CD14-positive monocyte (primary cell): Measurements from ENCODE around the gene MOB1B. TPM values are rescaled to one million over a fixed set of nuclear protein-coding genes. Genes with fewer than 3 reads are reported as not detected.

Experiments used
- DNase-seq, 3 donors: peaks; one replicate each; pipeline ENCODE4 v3.0.0-alpha.2; 2011 to 2022
- H2AFZ ChIP-seq: 2 replicates; pipeline ENCODE4 v1.6.0; 2012; ENCODE audit warnings: mild to moderate bottlenecking, low read depth, low read length, inconsistent platforms; ENCODE audit not compliant: insufficient read depth, poor library complexity, severe bottlenecking
- H3K27ac ChIP-seq, 2 donors: 1 replicate in 1 of 2; 2 replicates in 1 of 2; pipeline ENCODE4 v1.5.1; 2012 to 2013; ENCODE audit warnings: low read length in 2 of 2, control low read depth in 1 of 2, inconsistent platforms in 1 of 2, low read depth in 1 of 2, mild to moderate bottlenecking in 1 of 2
- H3K27me3 ChIP-seq, 2 donors: one replicate each; pipeline versions ENCODE4 v1.6.0 to v1.6.1; 2011 to 2013; ENCODE audit warnings: low read length in 2 of 2; ENCODE audit not compliant: control insufficient read depth in 2 of 2, insufficient read depth in 2 of 2
- H3K36me3 ChIP-seq, 2 donors: replicated peaks in 1 of 2; 1 replicate in 1 of 2; 2 replicates in 1 of 2; pipeline versions ENCODE4 v1.5.1 to v1.6.1; 2012 to 2013; ENCODE audit warnings: low read length in 2 of 2, control low read depth in 1 of 2, inconsistent platforms in 1 of 2, mild to moderate bottlenecking in 1 of 2; ENCODE audit not compliant: insufficient read depth in 2 of 2, control insufficient read depth in 1 of 2
- H3K4me1 ChIP-seq, 2 donors: 1 replicate in 1 of 2; 2 replicates in 1 of 2; pipeline versions ENCODE4 v1.5.1 to v1.6.1; 2012 to 2013; ENCODE audit warnings: low read length in 2 of 2, control low read depth in 1 of 2, inconsistent platforms in 1 of 2, mild to moderate bottlenecking in 1 of 2, moderate library complexity in 1 of 2; ENCODE audit not compliant: insufficient read depth in 2 of 2, control insufficient read depth in 1 of 2
- H3K4me2 ChIP-seq: replicated peaks from 2 replicates; pipeline ENCODE3; 2012; ENCODE audit warnings: low read length, moderate library complexity, mild to moderate bottlenecking; ENCODE audit not compliant: poor library complexity, severe bottlenecking; ENCODE audit errors: extremely low read depth
- H3K4me3 ChIP-seq, 3 experiments: fragments of 200-600 bp in 1 of 3; sonication (generic) in 1 of 3; replicated peaks in 1 of 3; 1 replicate in 2 of 3; 2 replicates in 1 of 3; pipeline ENCODE4 v1.5.1; 2011 to 2013; ENCODE audit warnings: low read length in 3 of 3, mild to moderate bottlenecking in 3 of 3, control low read depth in 2 of 3, low read depth in 2 of 3, inconsistent platforms in 1 of 3, moderate library complexity in 1 of 3
- H3K79me2 ChIP-seq: 2 replicates; pipeline ENCODE4 v1.6.0; 2012; ENCODE audit warnings: mild to moderate bottlenecking, control low read depth, inconsistent platforms, low read length, moderate library complexity; ENCODE audit not compliant: insufficient read depth
- H3K9ac ChIP-seq: 2 replicates; pipeline ENCODE4 v1.6.0; 2017; ENCODE audit warnings: low read length, mild to moderate bottlenecking; ENCODE audit not compliant: insufficient read depth, poor library complexity, severe bottlenecking
- H3K9me3 ChIP-seq, 2 donors: replicated peaks in 1 of 2; 1 replicate in 1 of 2; 2 replicates in 1 of 2; pipeline versions ENCODE4 v1.5.1 to v1.6.1; 2012 to 2013; ENCODE audit warnings: low read length in 2 of 2, control low read depth in 1 of 2; ENCODE audit not compliant: control insufficient read depth in 1 of 2, insufficient read depth in 1 of 2
- H4K20me1 ChIP-seq: 2 replicates; pipeline ENCODE4 v1.6.0; 2012; ENCODE audit warnings: mild to moderate bottlenecking, low read length, control low read depth, moderate library complexity; ENCODE audit not compliant: insufficient read depth
- H3K27ac Mint-ChIP-seq, 7 donors: one replicate each; pipeline ENCODE4 v1.8.0; 2020; ENCODE audit warnings: mild to moderate bottlenecking in 7 of 7, mixed read lengths in 7 of 7, moderate library complexity in 6 of 7, inconsistent platforms in 2 of 7
- H3K27me3 Mint-ChIP-seq, 3 donors: one replicate each; pipeline ENCODE4 v1.8.0; 2021 to 2022; ENCODE audit warnings: low read depth in 3 of 3, mild to moderate bottlenecking in 3 of 3, mixed read lengths in 3 of 3, moderate library complexity in 3 of 3, inconsistent platforms in 1 of 3
- H3K36me3 Mint-ChIP-seq, 2 donors: one replicate each; pipeline ENCODE4 v1.8.0; 2020; ENCODE audit warnings: mixed read lengths in 2 of 2, inconsistent platforms in 1 of 2, mild to moderate bottlenecking in 1 of 2
- H3K4me1 Mint-ChIP-seq: one replicate; pipeline ENCODE4 v1.8.0; 2020; ENCODE audit warnings: mild to moderate bottlenecking, mixed read lengths
- H3K4me3 Mint-ChIP-seq, 2 donors: one replicate each; pipeline ENCODE4 v1.8.0; 2020; ENCODE audit warnings: mild to moderate bottlenecking in 2 of 2, mixed read lengths in 2 of 2, moderate library complexity in 1 of 2
- H3K9me3 Mint-ChIP-seq, 7 donors: one replicate each; pipeline ENCODE4 v1.8.0; 2020 to 2022; ENCODE audit warnings: mixed read lengths in 7 of 7, mild to moderate bottlenecking in 6 of 7, moderate library complexity in 6 of 7, inconsistent platforms in 2 of 7
- CTCF ChIP-seq: fragments of 200-600 bp; IDR thresholded peaks from one replicate; pipeline ENCODE4 v1.8.0; 2022; ENCODE audit warnings: antibody characterized with exemption, mild to moderate bottlenecking
- WGBS: methylation state at CpG from one replicate; pipeline ENCODE4 v1.1.5; 2013; ENCODE audit warnings: missing lambda C conversion rate; ENCODE audit not compliant: insufficient coverage; 5-methylcytosine and 5-hydroxymethylcytosine counted together
- intact Hi-C, 2 donors: fragments of 100-400 bp; cut with micrococcal nuclease; formaldehyde crosslinking; loops; one replicate each; pipeline versions ENCODE4 v1.15.0 to v1.15.1; 2023
- polyA plus RNA-seq, 3 donors: library from polyadenylated mRNA; depleted of rRNA in 1 of 3; unstranded in 2 of 3; stranded (reverse) in 1 of 3; fragments of 300-500 nt in 2 of 3; fragments of >200 nt in 1 of 3; fragmentation: Illumina TruSeq in 2 of 3; gene quantifications; 1 replicate in 2 of 3; 2 replicates in 1 of 3; pipeline ENCODE4 v1.2.3, GENCODE V29; 2012 to 2021

MOB1B gene
- polyA plus RNA-seq, 3 donors, result 3.9 to 10.7 (median 7.0) TPM

DNA sequence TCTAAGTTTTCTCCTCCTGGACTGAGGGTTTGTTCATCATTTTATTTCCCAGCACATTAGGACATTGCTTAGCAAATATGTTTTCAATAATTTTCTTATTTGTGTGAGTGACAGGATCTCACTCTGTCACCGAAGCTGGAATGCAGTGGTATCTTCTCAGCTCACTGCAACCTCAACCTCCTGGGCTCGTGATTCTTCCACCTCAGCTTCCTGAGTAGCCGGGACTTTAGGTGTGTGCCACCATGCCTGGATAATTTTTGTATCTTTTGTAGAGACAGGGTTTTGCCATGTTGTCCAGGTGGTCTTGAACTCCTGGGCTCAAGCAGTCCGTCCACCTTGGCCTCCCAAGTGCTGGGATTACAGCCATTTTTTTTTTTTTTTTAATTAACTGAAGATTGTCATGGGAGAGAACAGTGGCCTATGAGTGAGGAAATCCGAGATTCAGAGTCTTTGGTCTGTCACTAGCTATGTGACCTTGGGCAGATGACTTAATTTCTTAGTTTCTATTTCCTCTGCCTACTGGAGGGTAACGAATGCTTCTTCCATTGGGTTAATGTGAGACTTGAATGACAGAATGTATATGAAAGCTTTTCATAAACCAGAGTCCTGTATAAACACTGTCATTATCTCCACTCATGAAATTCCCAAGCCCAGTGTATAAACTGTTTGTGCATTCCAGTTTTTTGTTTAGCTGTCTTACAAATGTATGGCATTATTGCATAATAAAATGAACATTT is 23.9 kb downstream of the MOB1B start:
- Mint-ChIP-seq H3K27me3 (peaks cover 0 to 2% (median 0%) of the 10 kb centered on the region in 3 donors), H3K4me1 (peaks cover 40% of the 10 kb centered on the region), H3K27ac (peak overlapping the region in 6 of 7 donors; percentile 41 to 82 (median 66)), H3K4me3 (no peak overlapping the region), H3K9me3 (peaks cover 0 to 3% (median 0%) of the 10 kb centered on the region in 7 donors), H3K36me3 (peaks cover 7 to 10% of the 10 kb centered on the region in 2 donors)
- DNase-seq, result no peak
- TF ChIP-seq CTCF, result no peak
- no peak overlapping the region for H2AFZ ChIP-seq
- no peaks in the 10 kb centered on the region for H3K9me3 ChIP-seq
- no peaks in the 10 kb centered on the region for H3K27me3 ChIP-seq
- intact Hi-C loops, result no loop called here
- peaks cover 98% of the 10 kb centered on the region for H3K79me2 ChIP-seq
- no peak overlapping the region for H3K9ac ChIP-seq
- peak overlapping the region; percentile 42 to 58 for H3K27ac ChIP-seq
- H3K4me2 ChIP-seq, result no peak overlapping the region
- no peak overlapping the region for H3K4me3 ChIP-seq
- 50% methylated on average over 1 of the region's 6 CpGs for WGBS
- H4K20me1 ChIP-seq, result peaks cover 28% of the 10 kb centered on the region
- H3K4me1 ChIP-seq, result peaks cover 27 to 43% of the 10 kb centered on the region in 2 donors
- no peaks in the 10 kb centered on the region for H3K36me3 ChIP-seq

DNA sequence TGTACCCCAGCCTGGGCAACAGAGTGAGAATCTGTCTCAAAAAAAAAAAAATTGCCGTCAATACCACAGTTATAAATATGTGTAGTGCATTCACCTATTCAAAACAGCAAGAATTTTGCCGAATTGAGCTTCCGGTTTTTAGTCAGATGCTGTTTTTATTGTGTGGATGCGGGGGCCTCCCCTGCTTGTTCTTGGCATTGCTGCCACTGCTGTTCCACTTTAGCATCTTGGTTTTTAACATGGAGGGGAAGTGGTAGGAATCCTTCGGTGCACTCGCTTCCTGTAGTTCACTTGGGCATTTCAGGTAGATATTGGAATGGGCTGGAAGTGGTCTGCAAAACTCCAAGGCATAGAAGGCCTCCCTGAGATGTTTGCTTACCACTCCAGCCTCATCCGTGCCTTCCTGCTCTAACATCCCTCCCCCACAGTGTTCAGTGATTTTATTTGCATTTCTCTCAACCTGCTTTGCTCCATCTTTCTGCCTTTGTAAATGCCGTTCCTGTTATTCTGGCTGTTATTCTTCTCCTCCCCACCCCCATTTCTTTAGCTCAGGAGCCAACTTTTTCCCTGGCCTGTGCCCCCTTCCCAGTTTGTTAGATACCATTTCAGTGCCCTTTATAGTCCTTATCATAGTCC is 25.5 kb downstream of the MOB1B start:
- 18% methylated on average over 3 of the region's 8 CpGs for WGBS
- intact Hi-C loops, result no loop called here
- Histone ChIP-seq H2AFZ (peak overlapping the region; percentile 63), H3K79me2 (peaks cover 98% of the 10 kb centered on the region), H3K9me3 (no peaks in the 10 kb centered on the region), H3K27ac (peak overlapping the region; percentile 17 to 49), H3K4me3 (peak overlapping the region in 1 of 3 experiments; percentile 30), H3K9ac (no peak overlapping the region), H3K4me2 (peak overlapping the region; percentile 32), H3K4me1 (peaks cover 25 to 43% of the 10 kb centered on the region in 2 donors), H4K20me1 (peaks cover 27% of the 10 kb centered on the region), H3K27me3 (no peaks in the 10 kb centered on the region), H3K36me3 (no peaks in the 10 kb centered on the region)
- Mint-ChIP-seq H3K27me3 (peaks cover 0 to 2% (median 0%) of the 10 kb centered on the region in 3 donors), H3K9me3 (peaks cover 0 to 4% (median 0%) of the 10 kb centered on the region in 7 donors), H3K27ac (peak overlapping the region in 5 of 7 donors; percentile 29 to 85 (median 63)), H3K4me1 (peaks cover 39% of the 10 kb centered on the region), H3K36me3 (peaks cover 4 to 10% of the 10 kb centered on the region in 2 donors), H3K4me3 (peak overlapping the region; percentile 41 to 61)
- TF ChIP-seq CTCF, result no peak
- peak; percentile 35 to 48 (median 47) for DNase-seq
